ENCODE results near the gene PIM3.
"Not testable (repeated sequence)": the region's sequence is repeated elsewhere in the genome, so short reads cannot be mapped to it uniquely, and the experiment has no call there.

PIM3 gene

GRCh38 chr22:49938565-49939136, 21.9 kb upstream of the PIM3 start:
- Histone ChIP-seq H3K4me3 (no peak overlapping the region), H3K27ac (peak overlapping the region in 17 of 21 experiments; percentile 5 to 100 (median 90))

GRCh38 chr22:49941507-49942316, 18.9 kb upstream of the PIM3 start:
- peak overlapping the region in 1 of 21 experiments; percentile 10 for H3K27ac ChIP-seq

GRCh38 chr22:49942565-49943404, 17.8 kb upstream of the PIM3 start:
- Histone ChIP-seq H3K4me3 (no peak overlapping the region), H3K27ac (peak overlapping the region in 2 of 21 experiments; percentile 72 to 77)

More at GRCh38 chr22:49941507-49942316, 18.9 kb upstream of the PIM3 start:
- no peak overlapping the region for H3K4me3 ChIP-seq

GRCh38 chr22:49943405-49943765, 17.2 kb upstream of the PIM3 start:
- no peak overlapping the region for H3K4me3 ChIP-seq
- peak overlapping the region in 3 of 21 experiments; percentile 56 to 77 (median 72) for H3K27ac ChIP-seq

- H3K27ac ChIP-seq, result peak overlapping the region in 8 of 21 experiments; percentile 3 to 77 (median 62)
- H3K4me3 ChIP-seq, result peak overlapping the region in 1 of 7 experiments; percentile 12
These were observed 16.7 kb upstream of the PIM3 start for GRCh38 chr22:49943771-49944398.

- Histone ChIP-seq H3K27ac (peak overlapping the region in 8 of 21 experiments; percentile 3 to 77 (median 62)), H3K4me3 (peak overlapping the region in 1 of 7 experiments; percentile 12)
These were observed 16.1 kb upstream of the PIM3 start for GRCh38 chr22:49944399-49944891.

GRCh38 chr22:49945042-49945794, 15.4 kb upstream of the PIM3 start:
- not testable (repeated sequence) for H3K4me3 ChIP-seq
- H3K27ac ChIP-seq, result peak overlapping the region in 6 of 21 experiments; percentile 51 to 95 (median 80)

- Histone ChIP-seq H3K27ac (peak overlapping the region in 11 of 21 experiments; percentile 19 to 95 (median 85)), H3K4me3 (no peak overlapping the region)
These were observed 13.8 kb upstream of the PIM3 start for GRCh38 chr22:49946612-49947295.

- H3K27ac ChIP-seq, result peak overlapping the region in 11 of 21 experiments; percentile 19 to 95 (median 85)
- H3K4me3 ChIP-seq, result no peak overlapping the region
These were observed 13.3 kb upstream of the PIM3 start for GRCh38 chr22:49947296-49947622.

GRCh38 chr22:49948116-49948957, 12.2 kb upstream of the PIM3 start:
- no peak overlapping the region for H3K4me3 ChIP-seq
- H3K27ac ChIP-seq, result peak overlapping the region in 17 of 21 experiments; percentile 35 to 95 (median 82)

- Histone ChIP-seq H3K27ac (peak overlapping the region in 17 of 21 experiments; percentile 35 to 95 (median 82)), H3K4me3 (no peak overlapping the region)
These were observed 11.3 kb upstream of the PIM3 start for GRCh38 chr22:49948958-49949913.

GRCh38 chr22:49949914-49950292, 10.7 kb upstream of the PIM3 start:
- Histone ChIP-seq H3K27ac (peak overlapping the region in 11 of 21 experiments; percentile 41 to 95 (median 85)), H3K4me3 (no peak overlapping the region)

GRCh38 chr22:49950396-49950994, 10.1 kb upstream of the PIM3 start:
- Histone ChIP-seq H3K4me3 (no peak overlapping the region), H3K27ac (peak overlapping the region in 18 of 21 experiments; percentile 20 to 95 (median 81))

- Histone ChIP-seq H3K27ac (peak overlapping the region in 18 of 21 experiments; percentile 29 to 95 (median 81)), H3K4me3 (no peak overlapping the region)
These were observed 9.4 kb upstream of the PIM3 start for GRCh38 chr22:49951000-49951677.

- H3K27ac ChIP-seq, result peak overlapping the region in 17 of 21 experiments; percentile 2 to 92 (median 80)
- no peak overlapping the region for H3K4me3 ChIP-seq
These were observed 8.9 kb upstream of the PIM3 start for GRCh38 chr22:49951678-49951985.

All from skin epidermis (tissue), 12 donors.